Coronary artery (tissue), 2 donors: ENCODE data around the gene SART1.

Experiments used
- DNase-seq: peaks from one replicate; pipeline ENCODE4 v3.0.0-alpha.2; 2017; ENCODE audit warnings: low spot score
- H3K27ac ChIP-seq, 2 donors: fragments of 200-600 bp; sonication (generic); one replicate each; pipeline ENCODE4 v1.5.1; 2016 to 2019
- H3K4me3 ChIP-seq: fragments of 200-600 bp; sonication (generic); 2 replicates; pipeline ENCODE4 v1.5.1; 2016; ENCODE audit warnings: mild to moderate bottlenecking, moderate library complexity
- TF ChIP-seq, protein P1 (sequence below): fragments of 200-600 bp; sonication (generic); IDR thresholded peaks from one replicate; pipeline ENCODE4 v1.5.1; 2019; ENCODE audit warnings: antibody characterized with exemption

SART1 gene

DNA sequence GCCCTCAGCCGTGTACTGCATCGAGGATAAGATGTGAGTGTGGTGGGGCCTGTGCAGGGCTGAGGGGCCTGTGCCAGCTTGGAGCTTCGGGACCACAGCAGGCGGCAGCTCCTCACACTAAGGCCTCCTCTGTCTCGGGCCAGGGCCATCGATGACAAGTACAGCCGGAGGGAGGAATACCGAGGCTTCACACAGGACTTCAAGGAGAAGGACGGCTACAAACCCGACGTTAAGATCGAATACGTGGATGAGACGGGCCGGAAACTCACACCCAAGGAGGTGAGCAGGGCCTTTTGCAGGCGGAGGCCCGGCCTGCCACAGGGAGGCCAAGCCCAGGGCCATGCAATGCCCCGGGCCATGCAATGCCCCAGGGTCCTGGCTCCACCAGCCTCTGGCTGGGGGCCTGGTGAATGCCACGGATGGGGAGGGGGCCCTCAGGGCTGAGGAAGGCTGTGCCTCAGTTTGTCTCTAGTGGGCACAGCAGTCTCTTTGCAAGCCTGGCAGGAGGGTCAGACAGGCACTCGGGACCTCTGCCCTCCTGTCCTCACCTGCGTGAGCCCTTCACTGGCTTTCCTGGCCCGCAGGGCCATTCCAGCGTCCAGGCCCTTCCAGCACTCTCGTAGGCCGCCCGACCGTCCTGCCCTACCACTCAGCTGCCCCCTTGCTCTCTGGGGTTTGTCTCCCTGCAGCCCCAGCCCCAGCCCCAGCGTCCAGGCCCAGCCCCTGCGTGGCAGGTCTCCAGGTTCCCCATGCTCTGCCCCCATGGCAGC, 16.3 kb downstream of the SART1 start:
- DNase-seq = no peak
- TF ChIP-seq, protein P1, sequence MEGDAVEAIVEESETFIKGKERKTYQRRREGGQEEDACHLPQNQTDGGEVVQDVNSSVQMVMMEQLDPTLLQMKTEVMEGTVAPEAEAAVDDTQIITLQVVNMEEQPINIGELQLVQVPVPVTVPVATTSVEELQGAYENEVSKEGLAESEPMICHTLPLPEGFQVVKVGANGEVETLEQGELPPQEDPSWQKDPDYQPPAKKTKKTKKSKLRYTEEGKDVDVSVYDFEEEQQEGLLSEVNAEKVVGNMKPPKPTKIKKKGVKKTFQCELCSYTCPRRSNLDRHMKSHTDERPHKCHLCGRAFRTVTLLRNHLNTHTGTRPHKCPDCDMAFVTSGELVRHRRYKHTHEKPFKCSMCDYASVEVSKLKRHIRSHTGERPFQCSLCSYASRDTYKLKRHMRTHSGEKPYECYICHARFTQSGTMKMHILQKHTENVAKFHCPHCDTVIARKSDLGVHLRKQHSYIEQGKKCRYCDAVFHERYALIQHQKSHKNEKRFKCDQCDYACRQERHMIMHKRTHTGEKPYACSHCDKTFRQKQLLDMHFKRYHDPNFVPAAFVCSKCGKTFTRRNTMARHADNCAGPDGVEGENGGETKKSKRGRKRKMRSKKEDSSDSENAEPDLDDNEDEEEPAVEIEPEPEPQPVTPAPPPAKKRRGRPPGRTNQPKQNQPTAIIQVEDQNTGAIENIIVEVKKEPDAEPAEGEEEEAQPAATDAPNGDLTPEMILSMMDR = no peak
- Histone ChIP-seq H3K27ac (no peak overlapping the region), H3K4me3 (no peak overlapping the region)

DNA sequence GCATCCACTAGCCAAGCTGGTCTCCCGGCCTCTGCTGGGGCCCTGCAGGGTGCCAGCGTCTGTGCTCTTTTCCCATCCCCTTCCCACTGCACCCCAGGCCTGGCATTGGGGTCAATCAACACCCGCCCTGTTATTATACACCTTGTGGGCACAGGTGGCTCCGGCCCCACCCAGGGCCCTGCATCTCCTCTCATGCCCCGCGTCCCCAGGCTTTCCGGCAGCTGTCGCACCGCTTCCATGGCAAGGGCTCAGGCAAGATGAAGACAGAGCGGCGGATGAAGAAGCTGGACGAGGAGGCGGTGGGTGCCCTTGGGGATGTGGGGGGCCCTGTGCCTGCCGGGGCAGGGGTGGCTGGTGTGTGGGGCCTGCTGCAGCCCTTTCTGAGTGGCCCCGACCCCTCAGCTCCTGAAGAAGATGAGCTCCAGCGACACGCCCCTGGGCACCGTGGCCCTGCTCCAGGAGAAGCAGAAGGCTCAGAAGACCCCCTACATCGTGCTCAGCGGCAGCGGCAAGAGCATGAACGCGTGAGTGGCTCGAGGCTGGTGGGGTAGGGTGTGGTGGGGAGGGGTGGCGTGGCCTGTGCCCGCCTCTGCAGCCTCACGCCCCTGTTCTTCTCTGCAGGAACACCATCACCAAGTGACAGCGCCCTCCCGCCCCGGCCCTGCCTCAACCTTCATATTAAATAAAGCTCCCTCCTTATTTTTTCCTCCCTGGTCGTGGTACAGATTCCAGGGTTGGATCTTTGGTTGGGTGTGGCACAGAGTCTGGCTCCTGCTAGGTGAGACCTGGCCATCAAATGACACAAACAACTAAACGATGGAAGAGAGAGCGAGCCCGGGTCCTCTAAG, 17.1 kb downstream of the SART1 start:
- no peak for DNase-seq
- TF ChIP-seq, protein P1 = no peak
- H3K4me3 ChIP-seq = no peak overlapping the region
- no peak overlapping the region for H3K27ac ChIP-seq

DNA sequence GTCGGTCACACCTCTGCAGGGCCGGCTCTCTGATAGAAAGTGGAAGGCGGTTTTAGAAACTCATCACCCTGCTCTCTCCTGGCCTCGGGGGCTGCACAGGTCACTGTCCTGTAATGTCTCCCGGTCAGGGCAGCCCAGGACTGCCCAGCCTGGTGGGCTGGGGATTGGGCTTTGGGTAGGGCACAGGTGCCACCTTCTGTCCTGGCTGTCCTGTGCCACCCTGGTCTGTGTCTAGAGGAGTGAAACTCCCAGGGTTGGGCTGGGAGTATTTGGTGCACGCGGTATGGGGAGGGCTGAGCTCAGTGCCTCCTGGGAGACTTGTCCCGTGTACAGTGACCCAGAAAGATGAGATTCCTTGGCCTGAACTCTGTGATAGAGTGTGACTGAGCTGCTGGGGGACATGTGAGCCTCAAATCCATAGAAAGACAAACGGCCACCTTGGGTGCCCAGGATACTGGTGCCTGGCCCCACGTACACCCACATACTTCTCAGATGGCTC, 17.8 kb downstream of the SART1 start:
- Histone ChIP-seq H3K27ac (no peak overlapping the region), H3K4me3 (no peak overlapping the region)
- TF ChIP-seq, protein P1 = no peak
- no peak for DNase-seq

DNA sequence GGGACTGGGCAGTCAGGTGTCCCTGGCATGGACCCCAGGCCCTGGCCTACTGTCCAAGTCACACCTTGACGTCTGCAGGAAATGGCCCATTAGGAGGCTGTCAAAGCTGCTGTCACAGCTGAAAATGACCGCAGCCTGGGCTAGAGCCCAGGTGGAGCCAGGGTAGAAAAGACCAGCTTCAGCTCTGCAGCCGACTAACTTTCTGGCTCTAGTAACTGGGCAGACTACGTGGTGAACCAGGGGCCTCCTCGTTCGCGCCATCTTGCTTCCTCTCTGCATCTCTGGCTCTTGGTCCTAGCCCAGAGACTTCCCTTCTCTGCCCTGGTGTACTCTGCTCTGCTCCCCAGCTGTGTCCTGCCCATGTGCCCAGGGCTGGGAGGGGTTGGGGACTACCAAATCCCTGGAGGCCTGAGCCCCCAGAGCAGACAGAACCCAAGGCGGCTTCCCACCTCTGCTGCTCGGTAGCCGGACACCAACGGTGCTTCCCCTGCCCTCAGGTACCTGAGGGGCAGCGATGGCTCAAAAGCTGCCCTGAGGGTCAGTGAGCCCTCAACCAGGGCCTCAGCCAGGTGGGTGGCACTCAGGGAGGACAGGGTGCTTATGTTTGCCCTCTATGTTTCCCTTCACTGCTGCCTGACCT, 19.7 kb downstream of the SART1 start:
- Histone ChIP-seq H3K27ac (no peak overlapping the region), H3K4me3 (no peak overlapping the region)
- TF ChIP-seq, protein P1 = no peak
- no peak for DNase-seq

DNA sequence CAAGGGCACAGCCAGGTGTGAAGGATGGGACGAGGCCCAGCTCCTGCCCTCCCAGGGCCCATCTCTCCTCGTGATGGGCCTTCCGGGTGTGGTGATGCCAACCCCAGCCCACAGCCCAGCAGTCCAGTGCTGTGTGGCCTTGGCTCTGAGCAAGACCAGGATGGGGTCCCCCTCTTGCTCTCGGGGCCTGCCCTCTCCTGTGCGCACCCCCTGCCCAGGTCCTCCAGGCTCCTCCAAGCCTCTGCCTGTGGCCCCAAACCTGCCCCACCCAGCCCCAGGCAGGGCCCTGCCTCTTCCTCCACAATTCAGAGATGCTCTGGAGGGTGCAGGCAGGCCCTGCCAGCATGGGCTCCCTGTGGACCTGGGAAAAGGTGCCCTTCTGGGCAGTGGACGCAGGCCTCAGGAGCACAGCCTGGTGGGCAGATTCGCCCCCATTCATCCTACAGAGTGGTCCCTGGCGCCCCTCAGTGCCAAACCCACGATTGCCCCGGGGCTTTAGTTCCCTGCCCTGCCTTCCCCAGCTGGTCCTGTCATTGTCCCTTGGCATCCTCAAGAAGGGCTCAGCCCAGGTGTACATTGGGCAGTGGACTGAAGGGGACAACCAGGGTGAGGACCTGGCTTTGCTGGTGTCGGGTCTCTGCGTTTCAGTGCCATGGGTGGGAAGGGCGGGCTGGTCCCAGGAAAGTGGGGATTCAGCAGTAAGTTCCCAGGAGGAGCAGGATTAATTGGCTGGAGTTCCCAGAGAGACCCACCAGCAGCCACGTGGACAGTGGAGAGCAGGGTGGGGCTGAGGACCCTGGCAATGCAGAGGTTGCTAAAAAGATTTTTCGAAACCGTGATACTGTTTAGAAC, 20.7 kb downstream of the SART1 start:
- TF ChIP-seq, protein P1 = no peak
- DNase-seq = no peak
- no peak overlapping the region for H3K27ac ChIP-seq

DNA sequence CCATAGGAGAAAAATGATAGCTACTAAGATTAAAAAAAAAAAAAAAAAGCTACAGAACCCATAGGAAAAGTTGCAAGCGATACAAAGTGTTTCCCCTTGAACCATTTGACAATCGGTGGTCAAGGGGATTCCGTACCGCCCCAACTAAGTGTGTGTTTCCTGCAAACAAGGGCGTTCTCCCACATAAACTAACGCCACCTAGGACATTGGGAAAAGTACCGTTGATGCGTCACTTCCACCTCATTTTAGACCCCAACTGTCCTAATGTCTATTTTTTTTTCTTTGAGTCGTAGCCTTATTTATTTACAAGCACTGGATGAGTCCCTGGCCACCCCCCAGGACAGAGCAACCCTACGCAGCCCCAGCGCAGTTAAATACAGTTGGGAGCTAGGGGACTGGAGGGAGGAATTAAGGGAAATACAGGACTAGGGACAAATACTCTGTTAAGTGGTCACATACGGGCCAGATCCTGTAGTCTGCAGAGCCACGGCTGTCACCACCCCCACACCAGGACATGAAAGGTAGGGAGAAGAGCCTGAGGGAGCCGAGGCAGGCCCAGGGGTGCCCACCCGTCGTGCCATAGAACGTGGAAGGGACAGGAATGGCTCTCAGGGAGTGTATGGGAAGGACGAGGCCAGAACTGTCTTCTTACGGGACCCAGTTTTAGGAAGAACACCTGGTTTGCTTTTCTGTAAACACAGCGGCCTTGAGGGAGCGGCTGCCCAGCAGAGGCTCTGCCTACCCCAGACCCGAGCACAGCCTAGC, 21.5 kb downstream of the SART1 start:
- H3K27ac ChIP-seq = no peak overlapping the region
- no peak for DNase-seq
- no peak overlapping the region for H3K4me3 ChIP-seq
- TF ChIP-seq, protein P1 = no peak

More for the DNA sequence above, 20.7 kb downstream of the SART1 start:
- no peak overlapping the region for H3K4me3 ChIP-seq
